Right ventricle myocardium inferior (tissue), 1 donor: ENCODE data around the gene MXRA8. TPM values are rescaled to one million over a fixed set of nuclear protein-coding genes. Genes with fewer than 3 reads are reported as not detected.

ENCODE experiments used
- ATAC-seq: fragments of 200-7000 bp; cut with Tn5 transposase; one replicate; pipeline ENCODE4 v1.9.1; 2020; ENCODE audit warnings: mild to moderate bottlenecking, moderate library complexity
- DNase-seq: peaks from one replicate; pipeline ENCODE4 v3.0.0; 2021; ENCODE audit errors: missing footprints
- intact Hi-C: fragments of 100-400 bp; cut with DNase I; formaldehyde crosslinking; loops from one replicate; pipeline ENCODE4 v1.11.0; 2022
- total RNA-seq: library from RNA; stranded (reverse); fragmentation: NEBNext Ultra II Directional; extraction: Animal tissue kit (Norgen Biotek cat#: 25700); gene quantifications from one replicate; pipeline ENCODE4 v1.2.1, GENCODE V29; 2021
- donor health status: DM: no; HTN: yes; CAD: no; lungs with severe emphysema.

Gene MXRA8
- total RNA-seq, 1 donor from 2014 or later, result 21.8 TPM

DNA sequence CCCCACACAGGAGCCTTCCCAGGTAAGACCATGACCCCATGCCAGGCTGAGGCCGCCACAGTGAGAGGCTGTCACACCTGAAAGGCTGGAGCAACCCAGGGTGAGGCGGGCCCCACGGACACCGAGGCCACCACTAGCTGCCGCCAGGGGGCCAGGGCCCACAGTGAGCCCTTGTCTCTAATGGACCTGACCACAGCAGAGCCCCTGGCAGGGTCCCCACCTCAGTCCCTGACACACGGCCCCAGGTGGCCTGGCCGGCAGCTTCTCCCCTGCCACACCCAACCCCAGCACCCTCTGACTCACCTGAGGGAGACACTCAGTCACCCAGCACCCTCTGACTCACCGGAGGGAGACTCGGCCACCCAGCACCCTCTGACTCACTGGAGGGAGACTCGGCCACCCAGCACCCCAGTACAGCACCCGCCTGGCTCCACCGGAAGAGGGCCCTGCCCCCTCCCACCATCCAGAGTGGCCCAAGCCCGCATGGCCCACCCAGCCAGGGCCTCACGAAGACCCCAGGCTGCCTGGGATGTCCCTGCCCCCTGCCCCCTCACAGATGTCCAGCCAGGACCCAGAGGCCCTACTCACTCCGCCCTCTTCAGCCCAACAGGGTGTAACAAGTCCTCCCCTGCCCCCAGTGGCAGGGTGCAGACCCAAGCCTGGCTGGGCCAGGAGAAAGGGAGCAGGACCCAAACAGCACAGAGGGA, 13.5 kb downstream of the MXRA8 start:
- DNase-seq, result peak; percentile 56
- intact Hi-C loops, result no loop called here
- no peak for ATAC-seq

DNA sequence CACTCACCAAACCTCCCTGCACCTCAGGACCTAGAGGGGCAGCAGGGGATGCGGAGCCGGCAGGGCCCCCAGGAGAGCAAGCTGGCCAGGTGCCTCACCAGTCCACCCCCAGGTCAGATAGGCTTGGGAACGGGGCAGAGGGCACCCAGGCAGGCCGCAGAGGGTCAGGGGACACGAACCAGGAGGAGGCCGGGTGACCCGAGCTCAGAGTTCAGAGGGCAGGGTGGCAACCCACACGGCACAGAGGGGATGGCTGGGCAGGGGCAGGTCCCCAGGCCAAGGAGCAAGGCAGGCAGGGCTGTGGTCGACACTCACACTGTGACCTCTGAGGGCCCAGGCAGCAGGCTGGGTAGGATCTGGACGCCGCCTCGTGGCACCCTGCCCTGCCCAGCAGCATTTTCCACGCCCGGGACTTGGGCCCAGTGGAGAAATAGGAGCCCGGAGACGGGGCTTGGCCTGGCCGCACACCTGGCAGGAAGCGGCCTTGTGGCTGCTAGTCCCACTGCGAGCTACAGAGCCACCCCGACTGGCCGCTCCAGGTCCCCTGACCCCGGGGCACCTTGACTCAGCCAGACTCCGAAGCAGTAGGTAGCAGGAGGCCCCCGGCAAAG, 14.4 kb downstream of the MXRA8 start:
- DNase-seq (peak; percentile 67), ATAC-seq (peak; percentile 23)
- intact Hi-C loops, result no loop called here

DNA sequence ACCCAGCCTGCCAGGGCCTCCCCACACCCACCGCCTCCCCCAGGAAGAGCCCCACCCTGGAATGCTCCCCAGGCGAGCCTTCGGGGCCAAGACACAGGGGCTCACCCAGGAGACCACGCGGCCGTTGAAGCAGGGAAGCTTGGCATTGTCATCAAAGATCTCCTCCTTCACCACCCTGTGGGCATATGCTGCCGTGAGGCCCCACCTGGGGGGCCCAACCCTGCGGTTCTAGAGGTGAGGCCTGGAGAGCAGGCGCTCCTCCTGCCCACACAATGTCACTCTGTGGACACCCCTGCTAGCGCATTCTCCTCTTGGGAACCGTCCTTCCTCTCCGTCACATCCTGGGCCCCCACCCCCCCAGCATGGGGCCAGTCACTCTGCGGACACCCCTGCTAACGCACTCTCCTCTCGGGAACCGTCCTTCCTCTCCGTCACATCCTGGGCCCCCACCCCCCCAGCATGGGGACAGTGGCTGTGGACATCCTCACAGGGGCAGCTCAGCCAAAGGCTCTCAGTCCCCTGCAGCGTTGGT, 15.7 kb downstream of the MXRA8 start:
- no peak for ATAC-seq
- DNase-seq, result no peak
- intact Hi-C loops, result no loop called here

DNA sequence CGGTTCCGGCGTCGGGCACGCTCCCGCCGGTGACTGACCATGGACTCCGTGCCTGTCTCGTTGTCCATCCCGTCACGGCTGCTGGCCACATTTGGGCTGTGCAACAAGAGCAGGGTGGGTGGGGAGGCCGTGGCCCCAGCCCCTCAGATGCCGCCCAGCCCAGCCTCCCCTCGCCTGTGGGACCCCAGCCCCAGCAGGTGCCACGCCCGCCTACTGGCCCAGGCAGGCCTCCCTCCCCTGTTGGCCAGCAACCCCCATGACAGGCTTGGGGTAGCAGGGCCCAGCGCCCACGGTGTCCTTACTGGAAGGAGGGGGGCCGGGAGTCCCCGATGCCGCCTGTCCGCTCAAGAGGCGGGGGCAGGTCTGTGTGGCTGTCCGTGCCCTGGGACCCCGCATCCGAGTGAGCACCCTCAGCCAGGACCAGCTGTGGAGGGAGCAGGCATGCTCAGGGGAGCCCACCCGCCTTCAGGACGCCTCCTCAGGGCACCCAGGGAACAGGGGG, 16.2 kb downstream of the MXRA8 start:
- no peak for DNase-seq
- intact Hi-C loops, result no loop called here
- ATAC-seq, result no peak

DNA sequence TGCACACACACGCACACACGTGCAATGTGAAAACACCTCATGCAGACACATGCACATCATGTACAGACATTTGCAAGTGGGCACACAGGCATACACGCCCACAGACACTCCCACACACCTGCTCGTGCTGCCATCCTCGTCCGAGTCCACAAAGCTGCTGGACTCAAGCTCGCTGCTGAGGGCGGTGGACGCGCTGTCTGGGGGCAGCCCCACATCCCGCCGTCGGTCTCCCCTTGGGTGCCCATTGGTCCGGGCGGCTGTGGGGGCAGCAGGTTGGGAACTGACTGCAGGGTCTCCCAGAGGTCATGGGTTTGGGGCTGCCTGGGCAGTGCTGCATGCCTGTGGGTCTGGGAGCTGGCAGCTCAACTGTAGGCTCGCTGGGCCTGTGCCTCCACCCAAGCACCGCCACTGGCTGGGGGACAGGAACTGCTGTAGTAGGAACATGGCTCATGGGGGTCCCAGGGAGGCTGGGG, 16.8 kb downstream of the MXRA8 start:
- intact Hi-C loops, result no loop called here
- ATAC-seq (no peak), DNase-seq (no peak)

DNA sequence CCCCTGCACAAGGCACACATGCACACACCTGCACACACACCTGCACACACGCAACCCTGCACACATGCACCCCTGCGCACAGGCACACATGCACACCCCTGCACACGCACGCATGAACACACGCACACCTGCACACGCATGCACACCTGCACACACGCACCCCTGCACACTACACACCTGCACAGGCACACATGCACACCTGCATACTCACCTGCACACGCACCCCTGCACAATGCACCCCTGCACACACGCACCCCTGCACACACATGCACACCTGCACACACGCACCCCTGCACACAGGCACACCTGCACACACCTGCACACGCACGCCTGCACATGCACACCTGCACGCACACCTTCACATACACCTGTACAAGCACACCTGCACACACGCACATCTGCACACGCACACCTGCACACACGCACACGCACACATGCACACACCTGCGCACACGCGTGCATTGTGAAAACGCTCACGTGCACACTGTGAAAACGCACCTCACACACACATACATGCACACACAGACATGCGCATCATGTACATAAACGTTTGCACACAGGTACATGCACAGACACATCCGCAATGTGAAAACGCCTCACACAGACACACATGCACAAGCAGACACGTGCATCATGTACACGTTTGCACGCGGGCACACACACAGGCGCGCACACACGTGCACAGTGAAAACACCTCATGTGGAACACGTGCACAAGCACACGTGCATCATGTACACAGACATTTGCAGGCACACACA, 17.4 kb downstream of the MXRA8 start:
- ATAC-seq, result no peak
- intact Hi-C loops, result no loop called here
- DNase-seq, result no peak

DNA sequence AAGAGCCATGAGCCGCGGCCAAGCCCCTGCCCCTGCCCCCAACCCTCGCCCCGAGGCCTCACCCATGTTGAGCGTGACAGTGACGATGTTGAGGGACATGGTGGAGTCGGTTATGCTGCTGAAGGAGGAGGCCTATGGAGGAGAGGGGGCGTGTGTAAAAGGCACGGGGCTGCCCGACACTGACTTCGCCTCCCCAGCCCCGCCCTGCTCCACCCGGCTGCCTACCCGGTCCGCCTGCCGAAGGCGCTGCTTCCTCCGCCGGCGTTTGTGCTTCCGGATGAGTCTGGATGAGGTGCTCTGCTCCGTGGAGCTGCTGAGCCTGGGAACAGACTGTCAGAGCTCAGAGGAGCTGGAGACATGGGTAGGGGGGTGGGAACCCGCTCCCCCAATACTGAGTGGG, 18.2 kb downstream of the MXRA8 start:
- DNase-seq, result no peak
- ATAC-seq, result no peak
- intact Hi-C loops, result no loop called here

DNA sequence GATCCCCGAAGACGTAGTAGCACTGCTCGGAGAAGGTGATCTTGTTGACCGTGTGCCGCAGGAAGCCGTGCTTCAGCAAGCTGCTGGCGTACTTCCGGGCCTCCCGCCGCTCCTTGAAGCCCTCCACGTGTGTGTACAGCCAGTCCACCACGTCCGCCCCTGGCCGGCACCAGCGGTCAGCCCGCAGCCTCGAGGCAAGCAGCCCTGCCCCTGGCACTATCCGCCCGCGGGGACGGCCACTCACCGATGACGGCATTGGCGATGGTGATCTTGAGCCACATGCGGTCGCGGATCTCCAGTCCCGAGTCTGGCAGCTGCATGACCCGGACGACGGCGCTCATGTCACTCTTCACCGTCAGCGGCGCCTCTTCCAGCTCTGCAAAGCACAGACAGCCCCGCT, 20.1 kb downstream of the MXRA8 start:
- intact Hi-C loops, result no loop called here
- DNase-seq, result no peak
- ATAC-seq, result no peak

DNA sequence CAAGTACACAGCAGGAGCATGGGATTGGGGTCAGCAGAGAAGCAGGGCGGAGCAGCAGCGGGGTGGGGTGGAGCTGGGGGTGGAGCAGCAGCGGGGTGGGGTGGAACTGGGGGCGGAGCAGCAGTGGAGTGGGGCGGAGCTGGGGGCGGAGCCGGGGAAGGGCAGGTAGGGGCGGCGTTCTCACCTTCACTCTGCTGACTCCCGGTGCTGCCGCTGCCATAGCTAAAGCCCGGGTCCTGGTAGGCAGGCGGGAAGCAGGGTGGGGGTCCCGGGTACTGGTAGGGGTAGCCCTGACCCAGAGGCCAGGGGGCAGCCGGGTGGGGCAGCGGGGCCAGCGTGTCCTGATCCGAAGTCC, 20.6 kb downstream of the MXRA8 start:
- DNase-seq, result no peak
- intact Hi-C loops, result no loop called here
- no peak for ATAC-seq

DNA sequence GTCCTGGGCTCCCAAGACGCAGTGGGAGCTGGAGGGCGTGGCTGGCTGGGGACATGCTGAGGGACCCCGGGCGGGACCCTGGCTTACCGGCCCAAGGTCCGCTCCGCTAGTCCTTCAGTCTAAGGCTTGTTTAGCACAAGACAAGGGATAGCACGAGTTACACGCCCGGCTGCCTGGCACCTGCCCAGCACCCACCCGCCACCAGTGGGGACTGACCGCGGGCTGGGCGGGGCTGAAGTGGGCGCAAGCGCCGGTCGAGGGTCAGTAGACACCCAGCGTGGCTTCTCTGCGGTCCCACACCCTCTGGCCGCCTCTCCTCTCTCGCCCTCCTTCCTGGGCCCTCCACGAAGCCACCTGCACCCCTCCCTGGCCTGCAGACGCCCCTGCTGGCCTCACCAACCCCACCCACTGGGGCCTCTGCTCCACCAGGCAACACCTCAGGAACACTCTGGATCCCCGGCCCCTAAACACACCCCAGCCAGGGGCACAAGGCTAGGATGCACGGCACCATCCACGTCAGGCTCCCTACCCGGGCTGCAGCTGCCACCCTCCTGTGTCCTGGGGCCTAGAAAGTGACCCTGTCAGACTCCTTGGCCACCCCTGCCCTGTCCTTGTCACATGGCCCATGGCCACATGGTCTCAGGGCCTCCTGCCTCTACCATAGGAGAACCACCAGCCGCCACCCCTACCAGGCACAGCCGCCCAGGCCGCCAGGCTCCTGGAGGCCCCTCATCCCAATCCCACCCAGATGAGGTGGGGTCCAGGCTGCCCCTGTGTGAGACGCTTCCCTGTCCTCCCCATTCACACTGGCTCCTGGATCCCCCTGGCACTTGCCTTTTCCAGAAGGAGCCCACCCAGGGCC, 21.2 kb downstream of the MXRA8 start:
- DNase-seq (no peak), ATAC-seq (no peak)
- intact Hi-C loops, result no loop called here

DNA sequence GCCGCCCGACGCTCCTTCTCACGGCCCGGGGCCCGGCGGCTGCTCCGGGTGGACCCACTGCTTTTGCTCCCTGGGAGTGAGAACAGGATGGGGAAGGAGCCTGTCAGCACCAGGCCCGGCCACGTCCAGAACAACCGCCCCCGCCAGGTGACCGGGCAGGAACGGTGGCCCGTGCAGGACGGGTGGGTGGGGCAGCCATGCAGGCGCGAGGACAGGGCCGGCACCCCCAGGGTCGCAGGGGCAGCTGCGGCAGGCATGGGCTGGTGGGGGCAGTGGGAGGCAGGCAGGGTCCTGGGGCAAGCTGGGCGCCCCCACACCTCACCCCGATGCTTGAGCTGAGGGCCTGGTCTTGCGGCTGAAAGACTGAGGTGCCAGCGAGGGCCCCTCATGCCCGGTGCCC, 21.9 kb downstream of the MXRA8 start:
- ATAC-seq (no peak), DNase-seq (no peak)
- intact Hi-C loops, result no loop called here

DNA sequence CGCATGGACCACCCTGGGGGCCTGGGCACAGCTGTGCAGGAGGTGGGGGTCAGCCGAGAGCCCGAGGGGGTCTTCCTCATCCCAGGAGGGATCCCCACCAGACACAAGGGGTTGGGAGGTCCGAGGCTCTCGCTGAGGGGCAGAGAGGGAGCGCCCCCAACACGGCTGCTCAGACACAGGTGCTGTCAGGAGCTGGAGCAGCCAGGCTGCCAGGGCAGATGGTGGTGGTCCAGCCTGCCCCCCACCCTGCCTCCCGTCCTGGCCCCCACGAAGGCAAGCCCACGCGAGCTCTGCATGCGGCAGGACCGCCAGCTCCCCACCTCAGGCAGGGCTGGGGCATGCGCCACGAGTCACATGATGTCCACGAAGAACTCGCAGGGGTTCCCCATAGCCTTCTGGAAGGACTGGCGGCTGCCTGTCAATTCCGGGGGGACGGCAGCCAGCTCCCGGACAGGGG, 22.5 kb downstream of the MXRA8 start:
- intact Hi-C loops, result no loop called here
- DNase-seq, result no peak
- no peak for ATAC-seq

DNA sequence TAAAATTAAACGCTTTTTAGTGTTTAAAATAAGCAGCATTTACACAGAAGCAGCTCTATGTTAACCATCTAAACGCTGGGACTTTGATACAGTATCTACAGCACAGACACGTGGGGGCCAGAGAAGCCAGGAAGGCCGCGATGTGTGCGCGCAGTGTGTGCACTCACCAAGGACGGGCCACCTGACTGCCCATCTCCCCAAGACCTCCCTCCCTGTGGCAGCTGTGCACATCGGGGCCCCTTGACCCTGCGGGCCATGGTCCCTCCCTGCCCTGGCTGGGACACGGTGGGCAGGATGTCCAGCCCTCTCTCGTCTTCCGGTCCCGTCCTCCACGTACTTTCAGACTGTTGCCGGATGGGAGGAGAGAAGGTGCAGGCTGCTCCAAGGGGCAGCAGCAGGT, 23.1 kb downstream of the MXRA8 start:
- intact Hi-C loops, result no loop called here
- DNase-seq (no peak), ATAC-seq (no peak)

DNA sequence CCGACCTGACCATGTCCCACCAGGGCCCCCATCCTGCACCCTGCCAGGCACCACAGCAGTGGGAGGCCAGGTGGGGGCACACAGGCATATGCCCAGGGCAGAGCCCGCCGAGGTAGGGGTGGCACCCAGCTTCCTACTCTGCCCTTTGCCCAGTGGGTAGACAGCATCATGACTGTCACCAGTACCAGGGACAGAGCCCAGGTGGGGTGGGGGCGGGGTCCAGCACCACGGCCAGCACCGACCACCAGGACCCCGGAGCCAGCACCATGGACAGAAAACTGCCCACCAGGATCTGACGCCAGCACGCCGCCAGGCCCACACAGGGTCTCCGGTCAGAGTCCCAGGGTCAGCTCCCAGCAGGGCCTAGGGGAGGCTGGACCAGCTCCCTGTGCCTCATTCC, 23.5 kb downstream of the MXRA8 start:
- no peak for ATAC-seq
- DNase-seq, result no peak
- intact Hi-C loops, result no loop called here

DNA sequence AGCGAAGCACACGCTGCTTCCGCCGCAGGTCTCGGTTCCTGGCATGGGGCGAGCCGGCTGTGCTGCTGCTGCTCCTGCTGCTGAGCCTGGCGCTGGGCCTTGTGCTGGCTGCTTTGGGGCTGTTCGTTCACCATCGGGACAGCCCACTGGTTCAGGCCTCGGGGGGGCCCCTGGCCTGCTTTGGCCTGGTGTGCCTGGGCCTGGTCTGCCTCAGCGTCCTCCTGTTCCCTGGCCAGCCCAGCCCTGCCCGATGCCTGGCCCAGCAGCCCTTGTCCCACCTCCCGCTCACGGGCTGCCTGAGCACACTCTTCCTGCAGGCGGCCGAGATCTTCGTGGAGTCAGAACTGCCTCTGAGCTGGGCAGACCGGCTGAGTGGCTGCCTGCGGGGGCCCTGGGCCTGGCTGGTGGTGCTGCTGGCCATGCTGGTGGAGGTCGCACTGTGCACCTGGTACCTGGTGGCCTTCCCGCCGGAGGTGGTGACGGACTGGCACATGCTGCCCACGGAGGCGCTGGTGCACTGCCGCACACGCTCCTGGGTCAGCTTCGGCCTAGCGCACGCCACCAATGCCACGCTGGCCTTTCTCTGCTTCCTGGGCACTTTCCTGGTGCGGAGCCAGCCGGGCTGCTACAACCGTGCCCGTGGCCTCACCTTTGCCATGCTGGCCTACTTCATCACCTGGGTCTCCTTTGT, 24.7 kb downstream of the MXRA8 start:
- no peak for DNase-seq
- peak; percentile 11 for ATAC-seq
- intact Hi-C loops, result no loop called here

DNA sequence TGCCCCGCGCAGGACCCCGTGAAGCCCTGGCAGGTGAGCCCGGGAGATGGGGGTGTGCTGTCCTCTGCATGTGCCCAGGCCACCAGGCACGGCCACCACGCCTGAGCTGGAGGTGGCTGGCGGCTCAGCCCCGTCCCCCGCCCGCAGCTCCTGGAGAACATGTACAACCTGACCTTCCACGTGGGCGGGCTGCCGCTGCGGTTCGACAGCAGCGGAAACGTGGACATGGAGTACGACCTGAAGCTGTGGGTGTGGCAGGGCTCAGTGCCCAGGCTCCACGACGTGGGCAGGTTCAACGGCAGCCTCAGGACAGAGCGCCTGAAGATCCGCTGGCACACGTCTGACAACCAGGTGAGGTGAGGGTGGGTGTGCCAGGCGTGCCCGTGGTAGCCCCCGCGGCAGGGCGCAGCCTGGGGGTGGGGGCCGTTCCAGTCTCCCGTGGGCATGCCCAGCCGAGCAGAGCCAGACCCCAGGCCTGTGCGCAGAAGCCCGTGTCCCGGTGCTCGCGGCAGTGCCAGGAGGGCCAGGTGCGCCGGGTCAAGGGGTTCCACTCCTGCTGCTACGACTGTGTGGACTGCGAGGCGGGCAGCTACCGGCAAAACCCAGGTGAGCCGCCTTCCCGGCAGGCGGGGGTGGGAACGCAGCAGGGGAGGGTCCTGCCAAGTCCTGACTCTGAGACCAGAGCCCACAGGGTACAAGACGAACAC, 25.4 kb downstream of the MXRA8 start:
- intact Hi-C loops, result no loop called here
- ATAC-seq (no peak), DNase-seq (no peak)

DNA sequence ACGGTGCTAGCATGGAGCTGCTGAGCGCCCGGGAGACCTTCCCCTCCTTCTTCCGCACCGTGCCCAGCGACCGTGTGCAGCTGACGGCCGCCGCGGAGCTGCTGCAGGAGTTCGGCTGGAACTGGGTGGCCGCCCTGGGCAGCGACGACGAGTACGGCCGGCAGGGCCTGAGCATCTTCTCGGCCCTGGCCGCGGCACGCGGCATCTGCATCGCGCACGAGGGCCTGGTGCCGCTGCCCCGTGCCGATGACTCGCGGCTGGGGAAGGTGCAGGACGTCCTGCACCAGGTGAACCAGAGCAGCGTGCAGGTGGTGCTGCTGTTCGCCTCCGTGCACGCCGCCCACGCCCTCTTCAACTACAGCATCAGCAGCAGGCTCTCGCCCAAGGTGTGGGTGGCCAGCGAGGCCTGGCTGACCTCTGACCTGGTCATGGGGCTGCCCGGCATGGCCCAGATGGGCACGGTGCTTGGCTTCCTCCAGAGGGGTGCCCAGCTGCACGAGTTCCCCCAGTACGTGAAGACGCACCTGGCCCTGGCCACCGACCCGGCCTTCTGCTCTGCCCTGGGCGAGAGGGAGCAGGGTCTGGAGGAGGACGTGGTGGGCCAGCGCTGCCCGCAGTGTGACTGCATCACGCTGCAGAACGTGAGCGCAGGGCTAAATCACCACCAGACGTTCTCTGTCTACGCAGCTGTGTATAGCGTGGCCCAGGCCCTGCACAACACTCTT, 26.2 kb downstream of the MXRA8 start:
- intact Hi-C loops, result no loop called here
- DNase-seq (no peak), ATAC-seq (no peak)
